Liver (tissue), 3 donors: Measurements from ENCODE around the gene LHFPL6.

Experiments
- CTCF ChIP-seq: fragments of 150-350 bp; IDR thresholded peaks from 2 replicates; pipeline ENCODE4 v1.5.1; 2017; ENCODE audit warnings: improper control_type of control experiment, low read depth, low read length; ENCODE audit not compliant: missing input control
- EGR1 ChIP-seq, 2 donors: IDR thresholded peaks; 2 replicates each; pipeline ENCODE4 v1.6.1; 2016 to 2018; ENCODE audit warnings: antibody characterized with exemption in 2 of 2, low read depth in 2 of 2
- GABPA ChIP-seq, 2 donors: IDR thresholded peaks in 1 of 2; conservative IDR thresholded peaks in 1 of 2; 2 replicates each; pipeline ENCODE4 v1.6.1; 2016; ENCODE audit warnings: antibody characterized with exemption in 2 of 2, mild to moderate bottlenecking in 1 of 2, moderate library complexity in 1 of 2
- NR2F2 ChIP-seq: IDR thresholded peaks from 2 replicates; pipeline ENCODE4 v1.6.1; 2016; ENCODE audit warnings: antibody characterized with exemption
- RAD21 ChIP-seq, 2 donors: IDR thresholded peaks; 2 replicates each; pipeline ENCODE4 v1.6.1; 2016; ENCODE audit warnings: antibody characterized with exemption in 2 of 2, mild to moderate bottlenecking in 2 of 2
- REST ChIP-seq: IDR thresholded peaks from 2 replicates; pipeline ENCODE4 v1.6.1; 2016; ENCODE audit warnings: antibody characterized with exemption, mild to moderate bottlenecking
- RXRA ChIP-seq, 2 donors: IDR thresholded peaks; 2 replicates each; pipeline ENCODE4 v1.6.1; 2017 to 2018; ENCODE audit warnings: antibody characterized with exemption in 2 of 2, mild to moderate bottlenecking in 1 of 2
- TAF1 ChIP-seq: conservative IDR thresholded peaks from 2 replicates; pipeline ENCODE4 v1.6.1; 2016; ENCODE audit warnings: antibody characterized with exemption, mild to moderate bottlenecking
- YY1 ChIP-seq: IDR thresholded peaks from 2 replicates; pipeline ENCODE4 v1.6.1; 2016; ENCODE audit warnings: antibody characterized with exemption, mild to moderate bottlenecking
- donor health status: healthy.
- donor health status: healthy.

DNA sequence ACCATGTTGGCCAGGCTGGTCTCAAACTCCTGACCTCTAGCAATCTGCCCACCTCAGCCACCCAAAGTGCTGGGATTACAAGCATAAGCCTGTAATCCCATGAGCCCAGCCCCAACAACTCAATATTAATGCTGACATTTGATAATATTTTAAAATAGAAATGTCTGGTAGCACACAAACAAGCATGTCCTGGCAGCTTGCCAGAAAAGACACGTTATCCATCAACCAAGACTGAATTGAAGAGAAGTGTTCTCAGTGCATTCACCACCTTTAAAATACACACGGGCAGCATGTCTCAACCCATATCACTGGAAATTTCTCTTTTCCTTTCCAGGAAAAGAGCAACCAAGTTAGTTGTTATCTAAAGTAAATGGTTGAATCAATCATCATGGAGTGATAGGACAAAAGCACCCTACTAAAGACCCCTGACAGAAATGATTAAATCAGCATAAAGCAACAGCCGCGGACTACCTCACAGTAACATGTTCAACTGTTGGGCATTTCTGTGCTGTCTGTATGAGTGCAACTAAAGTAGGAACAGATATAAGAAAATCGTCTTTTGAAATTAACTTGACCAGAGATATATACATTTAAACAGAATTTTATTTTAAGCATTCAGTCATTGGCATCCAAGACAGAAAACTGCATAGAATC lies 25.0 kb downstream of the LHFPL6 start:
- TF ChIP-seq YY1 (no peak), CTCF (no peak), RXRA (IDR thresholded peaks at IDR 0.05) (no peak), EGR1 (IDR thresholded peaks at IDR 0.05; ENCODE audit: low read depth in 2 of 2) (no peak), RAD21 (IDR thresholded peaks at IDR 0.05) (no peak), NR2F2 (no peak), GABPA (IDR thresholded peaks at IDR 0.05 in 1 of 2, conservative IDR thresholded peaks at IDR 0.05 in 1 of 2) (no peak), TAF1 (no peak), REST (no peak)
